ENCODE data around the gene TNN. TPM values are rescaled to one million over a fixed set of nuclear protein-coding genes. Genes with fewer than 3 reads are reported as not detected.

The TNN gene
- total RNA-seq, 5 donors from 2014 or later (not counting 1 experiment from before 2014, with no cell fraction given) = not detected

GRCh38 chr1:175114996-175115395 is 47.4 kb downstream of the TNN start:
- Mint-ChIP-seq H3K36me3 (peaks cover 5% of the 10 kb centered on the region), H3K4me3 (no peak overlapping the region), H3K9me3 (peaks cover 11 to 17% (median 16%) of the 10 kb centered on the region in 3 donors), H3K27ac (no peak overlapping the region), H3K4me1 (no peaks in the 10 kb centered on the region), H3K27me3 (peaks cover 3 to 12% of the 10 kb centered on the region in 2 donors)
- Histone ChIP-seq H3K4me1 (ENCODE audit: control insufficient read depth in 1 of 2, extremely low read depth in 1 of 2, insufficient read depth in 2 of 2, low read length in 2 of 2) (no peaks in the 10 kb centered on the region), H3K36me3 (ENCODE audit: control insufficient read depth in 2 of 2, extremely low read depth in 1 of 2, insufficient read depth in 1 of 2, low read length in 1 of 2) (no peaks in the 10 kb centered on the region), H3K4me3 (ENCODE audit: control insufficient read depth in 1 of 2, extremely low read depth in 1 of 2, low read length in 1 of 2) (no peak overlapping the region), H3K9me3 (no peaks in the 10 kb centered on the region), H3K27ac (ENCODE audit: low read length) (no peak overlapping the region), H3K27me3 (replicated peaks in 1 of 2; ENCODE audit: control insufficient read depth in 2 of 2, extremely low read depth in 1 of 2, insufficient read depth in 2 of 2, low read length in 1 of 2) (peaks cover 0 to 19% of the 10 kb centered on the region in 2 experiments)
- POLR2A ChIA-PET = no interaction called here
- WGBS (ENCODE audit: insufficient coverage) = 75% methylated on average over 2 of the region's 2 CpGs
- CTCF ChIA-PET = interaction anchor here (0.9 to 2.9 kb wide), 2 partner anchors 10 to 852 kb away, joined by 3 to 18 read pairs; no protein-coding TSS in a partner anchor
- DNase-seq = no peak
- no peak for ATAC-seq (replicated peaks in 1 of 4)

GRCh38 chr1:175116210-175116798 is 48.7 kb downstream of the TNN start:
- H3K4me1 Mint-ChIP-seq = no peaks in the 10 kb centered on the region
- peaks cover 3 to 14% of the 10 kb centered on the region in 2 donors for H3K27me3 Mint-ChIP-seq
- ChIA-PET CTCF (interaction anchor here (0.7 to 2.9 kb wide), 2 partner anchors 9 to 122 kb away, joined by 4 to 18 read pairs; no protein-coding TSS in a partner anchor), POLR2A (no interaction called here)
- Histone ChIP-seq H3K4me3 (ENCODE audit: control insufficient read depth in 1 of 2, extremely low read depth in 1 of 2, low read length in 1 of 2) (no peak overlapping the region), H3K27ac (ENCODE audit: low read length) (no peak overlapping the region), H3K27me3 (replicated peaks in 1 of 2; ENCODE audit: control insufficient read depth in 2 of 2, extremely low read depth in 1 of 2, insufficient read depth in 2 of 2, low read length in 1 of 2) (peaks cover 0 to 19% of the 10 kb centered on the region in 2 experiments), H3K36me3 (ENCODE audit: control insufficient read depth in 2 of 2, extremely low read depth in 1 of 2, insufficient read depth in 1 of 2, low read length in 1 of 2) (no peaks in the 10 kb centered on the region), H3K9me3 (no peaks in the 10 kb centered on the region), H3K4me1 (ENCODE audit: control insufficient read depth in 1 of 2, extremely low read depth in 1 of 2, insufficient read depth in 2 of 2, low read length in 2 of 2) (no peaks in the 10 kb centered on the region)
- DNase-seq (no peak), ATAC-seq (replicated peaks in 1 of 4) (no peak)
- H3K9me3 Mint-ChIP-seq = peaks cover 11 to 17% (median 16%) of the 10 kb centered on the region in 3 donors
- H3K4me3 Mint-ChIP-seq = no peak overlapping the region
- H3K36me3 Mint-ChIP-seq = peaks cover 5% of the 10 kb centered on the region
- WGBS (ENCODE audit: insufficient coverage) = 83% methylated on average over 1 of the region's 1 CpG
- H3K27ac Mint-ChIP-seq = no peak overlapping the region

GRCh38 chr1:175116903-175117302 is 49.3 kb downstream of the TNN start:
- no peak overlapping the region for H3K4me3 Mint-ChIP-seq
- CTCF ChIA-PET = interaction anchor here in 1 of 2 donors (2.9 kb wide), 1 partner anchor 8 kb away, joined by 18 read pairs; no protein-coding TSS in a partner anchor
- no peaks in the 10 kb centered on the region for H3K4me1 Mint-ChIP-seq

GRCh38 chr1:175118375-175119367 is 51.0 kb downstream of the TNN start:
- ATAC-seq (replicated peaks in 1 of 4) = no peak
- Mint-ChIP-seq H3K9me3 (peaks cover 5 to 7% (median 6%) of the 10 kb centered on the region in 3 donors), H3K27ac (no peak overlapping the region), H3K4me3 (no peak overlapping the region), H3K36me3 (no peaks in the 10 kb centered on the region), H3K4me1 (no peaks in the 10 kb centered on the region), H3K27me3 (peaks cover 3 to 14% of the 10 kb centered on the region in 2 donors)
- Histone ChIP-seq H3K36me3 (ENCODE audit: control insufficient read depth in 2 of 2, extremely low read depth in 1 of 2, insufficient read depth in 1 of 2, low read length in 1 of 2) (no peaks in the 10 kb centered on the region), H3K27ac (ENCODE audit: low read length) (no peak overlapping the region), H3K9me3 (no peaks in the 10 kb centered on the region), H3K4me3 (ENCODE audit: control insufficient read depth in 1 of 2, extremely low read depth in 1 of 2, low read length in 1 of 2) (no peak overlapping the region), H3K4me1 (ENCODE audit: control insufficient read depth in 1 of 2, extremely low read depth in 1 of 2, insufficient read depth in 2 of 2, low read length in 2 of 2) (no peaks in the 10 kb centered on the region), H3K27me3 (replicated peaks in 1 of 2; ENCODE audit: control insufficient read depth in 2 of 2, extremely low read depth in 1 of 2, insufficient read depth in 2 of 2, low read length in 1 of 2) (peaks cover 0 to 19% of the 10 kb centered on the region in 2 experiments)
- WGBS (ENCODE audit: insufficient coverage) = 85% methylated on average over 7 of the region's 13 CpGs
- CTCF ChIA-PET = no interaction called here
- POLR2A ChIA-PET = no interaction called here
- DNase-seq = no peak

More at GRCh38 chr1:175116903-175117302, 49.3 kb downstream of the TNN start:
- no peaks in the 10 kb centered on the region for H3K9me3 ChIP-seq
- H3K4me1 ChIP-seq (ENCODE audit: control insufficient read depth in 1 of 2, extremely low read depth in 1 of 2, insufficient read depth in 2 of 2, low read length in 2 of 2) = no peaks in the 10 kb centered on the region
- H3K4me3 ChIP-seq (ENCODE audit: control insufficient read depth in 1 of 2, extremely low read depth in 1 of 2, low read length in 1 of 2) = no peak overlapping the region
- no peak for DNase-seq
- POLR2A ChIA-PET = no interaction called here
- H3K36me3 Mint-ChIP-seq = peaks cover 5% of the 10 kb centered on the region
- peaks cover 11 to 17% (median 16%) of the 10 kb centered on the region in 3 donors for H3K9me3 Mint-ChIP-seq
- peaks cover 3 to 14% of the 10 kb centered on the region in 2 donors for H3K27me3 Mint-ChIP-seq
- H3K27ac ChIP-seq (ENCODE audit: low read length) = no peak overlapping the region
- 83% methylated on average over 11 of the region's 11 CpGs for WGBS (ENCODE audit: insufficient coverage)
- no peak overlapping the region for H3K27ac Mint-ChIP-seq
- ATAC-seq (replicated peaks in 1 of 4) = no peak
- no peaks in the 10 kb centered on the region for H3K36me3 ChIP-seq (ENCODE audit: control insufficient read depth in 2 of 2, extremely low read depth in 1 of 2, insufficient read depth in 1 of 2, low read length in 1 of 2)
- peaks cover 0 to 19% of the 10 kb centered on the region in 2 experiments for H3K27me3 ChIP-seq (replicated peaks in 1 of 2; ENCODE audit: control insufficient read depth in 2 of 2, extremely low read depth in 1 of 2, insufficient read depth in 2 of 2, low read length in 1 of 2)

DNA sequence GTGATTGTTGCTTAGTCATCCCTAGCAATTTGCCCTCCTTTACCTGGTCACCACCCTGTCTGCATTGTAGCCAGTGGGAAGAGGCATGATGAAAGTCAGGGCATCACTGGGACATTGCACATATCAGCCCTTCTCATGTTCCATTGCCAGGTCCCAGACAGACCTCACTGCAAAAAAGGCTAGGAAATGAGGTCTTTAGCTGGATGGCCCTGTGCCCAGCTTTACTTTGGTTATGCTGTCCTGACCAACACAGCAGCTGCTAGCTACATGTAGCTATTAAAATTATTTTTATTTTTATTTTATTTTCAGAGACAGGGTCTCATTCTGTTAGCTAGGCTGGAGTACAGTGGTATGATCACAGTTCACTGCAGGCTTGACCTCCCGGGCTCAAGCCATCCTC is 52.9 kb downstream of the TNN start:
- no peaks in the 10 kb centered on the region for H3K9me3 Mint-ChIP-seq
- POLR2A ChIA-PET = no interaction called here
- H3K27ac ChIP-seq (ENCODE audit: low read length) = no peak overlapping the region
- no peaks in the 10 kb centered on the region for H3K36me3 ChIP-seq (ENCODE audit: control insufficient read depth in 2 of 2, extremely low read depth in 1 of 2, insufficient read depth in 1 of 2, low read length in 1 of 2)
- no peak overlapping the region for H3K4me3 ChIP-seq (ENCODE audit: control insufficient read depth in 1 of 2, extremely low read depth in 1 of 2, low read length in 1 of 2)
- peaks cover 0 to 8% of the 10 kb centered on the region in 2 experiments for H3K27me3 ChIP-seq (replicated peaks in 1 of 2; ENCODE audit: control insufficient read depth in 2 of 2, extremely low read depth in 1 of 2, insufficient read depth in 2 of 2, low read length in 1 of 2)
- no peaks in the 10 kb centered on the region for H3K4me1 ChIP-seq (ENCODE audit: control insufficient read depth in 1 of 2, extremely low read depth in 1 of 2, insufficient read depth in 2 of 2, low read length in 2 of 2)
- no peak overlapping the region for H3K4me3 Mint-ChIP-seq
- DNase-seq (no peak), ATAC-seq (replicated peaks in 1 of 4) (no peak)
- WGBS (ENCODE audit: insufficient coverage) = no CpG with 5 or more reads among the region's 1 CpG
- CTCF ChIA-PET = no interaction called here
- no peaks in the 10 kb centered on the region for H3K4me1 Mint-ChIP-seq
- no peaks in the 10 kb centered on the region for H3K9me3 ChIP-seq
- no peak overlapping the region for H3K27ac Mint-ChIP-seq
- H3K27me3 Mint-ChIP-seq = peaks cover 0 to 7% of the 10 kb centered on the region in 2 donors
- H3K36me3 Mint-ChIP-seq = no peaks in the 10 kb centered on the region

DNA sequence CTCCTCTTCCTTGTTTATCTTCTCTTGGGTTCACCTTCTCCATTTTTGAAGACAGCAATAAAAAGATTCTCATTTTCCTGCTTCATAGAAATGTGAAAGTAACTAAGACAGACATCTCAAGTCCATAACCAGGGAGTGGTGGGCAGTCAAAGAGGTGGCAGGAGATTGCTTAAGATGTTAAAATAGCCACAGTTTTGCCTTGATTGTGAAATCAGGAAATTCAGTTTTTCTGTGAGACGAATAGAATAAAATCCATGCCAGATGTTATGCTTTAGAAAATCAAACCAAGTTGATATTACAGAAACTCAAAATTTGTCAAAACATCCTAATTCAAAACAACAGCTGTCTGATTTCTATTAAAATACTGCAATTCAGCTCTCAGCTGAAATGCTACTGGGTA is 57.2 kb downstream of the TNN start:
- WGBS (ENCODE audit: insufficient coverage) = no CpG with 5 or more reads among the region's 1 CpG
- H3K36me3 Mint-ChIP-seq = no peaks in the 10 kb centered on the region
- no peaks in the 10 kb centered on the region for H3K36me3 ChIP-seq (ENCODE audit: control insufficient read depth in 2 of 2, extremely low read depth in 1 of 2, insufficient read depth in 1 of 2, low read length in 1 of 2)
- CTCF ChIA-PET = interaction anchor here (0.5 to 2.3 kb wide), 23 partner anchors 9 to 982 kb away, joined by 3 to 54 read pairs (median 5); partner anchors contain the start of gene MRPS14 (in 1 of the 2)
- H3K9me3 ChIP-seq = no peaks in the 10 kb centered on the region
- no peak overlapping the region for H3K4me3 ChIP-seq (ENCODE audit: control insufficient read depth in 1 of 2, extremely low read depth in 1 of 2, low read length in 1 of 2)
- peaks cover 0 to 2% of the 10 kb centered on the region in 2 experiments for H3K27me3 ChIP-seq (replicated peaks in 1 of 2; ENCODE audit: control insufficient read depth in 2 of 2, extremely low read depth in 1 of 2, insufficient read depth in 2 of 2, low read length in 1 of 2)
- H3K9me3 Mint-ChIP-seq = no peaks in the 10 kb centered on the region
- no peak overlapping the region for H3K4me3 Mint-ChIP-seq
- H3K27ac ChIP-seq (ENCODE audit: low read length) = no peak overlapping the region
- H3K4me1 Mint-ChIP-seq = no peaks in the 10 kb centered on the region
- ATAC-seq (replicated peaks in 1 of 4) = no peak
- POLR2A ChIA-PET = interaction anchor here in 1 of 2 donors (0.7 kb wide), 1 partner anchor 320 kb away, joined by 6 read pairs; no protein-coding TSS in a partner anchor
- H3K4me1 ChIP-seq (ENCODE audit: control insufficient read depth in 1 of 2, extremely low read depth in 1 of 2, insufficient read depth in 2 of 2, low read length in 2 of 2) = no peaks in the 10 kb centered on the region
- H3K27me3 Mint-ChIP-seq = peaks cover 0 to 2% of the 10 kb centered on the region in 2 donors
- H3K27ac Mint-ChIP-seq = no peak overlapping the region
- no peak for DNase-seq

All from T-cell (primary cell).